Astrocyte of the spinal cord (primary cell): ENCODE measurements around the gene SRI.
A peak's percentile ranks its signal among the peaks of the same experiment; 100 is the strongest.
"Not testable (repeated sequence)": the region's sequence is repeated elsewhere in the genome, so short reads cannot be mapped to it uniquely, and the experiment has no call there.

ENCODE experiments used
- DNase-seq: peaks from one replicate; pipeline ENCODE4 v3.0.0; 2011; ENCODE audit warnings: low read depth, low spot score
- H3K4me3 ChIP-seq: 2 replicates; pipeline ENCODE4 v1.5.1; 2011; ENCODE audit warnings: low read depth, mild to moderate bottlenecking, low read length, moderate library complexity
- in situ Hi-C: cut with HindIII; loops from 2 replicates; pipeline ENCODE4 v1.10.0; 2017; ENCODE audit warnings: low sequenced_read_pairs
- TF ChIP-seq, protein P1 (sequence below): IDR thresholded peaks from 2 replicates; pipeline ENCODE4 v1.5.1; 2012; ENCODE audit warnings: low read depth, mild to moderate bottlenecking, low read length, inconsistent platforms

The SRI gene

DNA sequence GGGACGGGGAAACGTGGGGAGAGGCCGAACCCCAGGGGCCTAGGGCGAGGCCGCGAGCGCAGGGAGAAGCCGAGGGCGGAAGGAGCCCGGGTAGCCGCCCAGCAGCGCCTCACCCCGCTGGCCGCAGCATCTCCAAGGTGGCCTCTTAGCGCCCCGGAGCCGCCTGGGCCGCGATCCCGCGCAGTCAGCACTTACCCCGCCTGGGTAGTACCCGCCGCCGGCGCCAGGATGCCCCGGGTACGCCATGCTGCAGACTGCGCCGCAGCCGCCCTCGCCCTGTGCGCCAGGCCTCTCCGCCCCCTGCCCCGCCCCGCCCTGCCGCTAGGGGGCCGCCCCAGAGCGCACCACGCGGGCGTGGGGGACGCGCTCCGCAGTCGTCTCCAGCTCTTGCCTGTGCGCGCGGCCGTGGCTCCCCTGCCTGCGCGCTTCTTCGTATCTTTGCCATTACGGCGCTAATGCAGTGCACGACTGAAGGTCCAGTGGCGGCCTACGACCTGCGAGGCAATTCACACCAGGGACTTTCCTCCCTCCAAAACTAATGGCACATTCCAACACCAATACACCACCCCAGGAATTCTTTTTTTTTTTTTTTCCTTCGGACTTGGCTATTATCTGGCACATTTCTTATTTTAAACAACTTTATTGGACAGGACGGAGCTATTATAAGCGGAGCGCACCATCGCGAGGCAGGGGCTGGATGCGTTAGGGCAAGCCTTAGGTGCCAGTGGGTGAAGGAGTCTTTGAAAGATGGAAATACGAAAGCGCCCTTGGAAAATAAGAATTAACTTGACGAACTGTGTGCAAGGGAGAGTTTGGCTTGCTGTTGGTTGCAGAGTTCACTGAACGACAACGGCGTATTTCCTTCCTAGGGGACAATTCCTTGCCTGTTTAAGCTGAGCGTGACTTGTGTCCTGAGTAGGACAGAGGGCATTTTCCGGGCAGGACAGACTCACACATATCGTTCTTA, at the start of gene SRI:
Gene SRI (minus strand): TSS at position 258 of the 967 bp plus-strand sequence. CDS start 12 bp downstream, at position 246.
- peak; percentile 93 for DNase-seq
- peak within 1 kb of the TSS; percentile 88 for H3K4me3 ChIP-seq
- in situ Hi-C loops, result no loop called here
- TF ChIP-seq, protein P1, sequence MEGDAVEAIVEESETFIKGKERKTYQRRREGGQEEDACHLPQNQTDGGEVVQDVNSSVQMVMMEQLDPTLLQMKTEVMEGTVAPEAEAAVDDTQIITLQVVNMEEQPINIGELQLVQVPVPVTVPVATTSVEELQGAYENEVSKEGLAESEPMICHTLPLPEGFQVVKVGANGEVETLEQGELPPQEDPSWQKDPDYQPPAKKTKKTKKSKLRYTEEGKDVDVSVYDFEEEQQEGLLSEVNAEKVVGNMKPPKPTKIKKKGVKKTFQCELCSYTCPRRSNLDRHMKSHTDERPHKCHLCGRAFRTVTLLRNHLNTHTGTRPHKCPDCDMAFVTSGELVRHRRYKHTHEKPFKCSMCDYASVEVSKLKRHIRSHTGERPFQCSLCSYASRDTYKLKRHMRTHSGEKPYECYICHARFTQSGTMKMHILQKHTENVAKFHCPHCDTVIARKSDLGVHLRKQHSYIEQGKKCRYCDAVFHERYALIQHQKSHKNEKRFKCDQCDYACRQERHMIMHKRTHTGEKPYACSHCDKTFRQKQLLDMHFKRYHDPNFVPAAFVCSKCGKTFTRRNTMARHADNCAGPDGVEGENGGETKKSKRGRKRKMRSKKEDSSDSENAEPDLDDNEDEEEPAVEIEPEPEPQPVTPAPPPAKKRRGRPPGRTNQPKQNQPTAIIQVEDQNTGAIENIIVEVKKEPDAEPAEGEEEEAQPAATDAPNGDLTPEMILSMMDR, result peak; percentile 54

- TF ChIP-seq, protein P1, result no peak
- H3K4me3 ChIP-seq, result no peak overlapping the region
- DNase-seq, result no peak
- in situ Hi-C loops, result no loop called here
Observed at GRCh38 chr7:88269586-88269985, 49.7 kb upstream of the SRI start.

DNA sequence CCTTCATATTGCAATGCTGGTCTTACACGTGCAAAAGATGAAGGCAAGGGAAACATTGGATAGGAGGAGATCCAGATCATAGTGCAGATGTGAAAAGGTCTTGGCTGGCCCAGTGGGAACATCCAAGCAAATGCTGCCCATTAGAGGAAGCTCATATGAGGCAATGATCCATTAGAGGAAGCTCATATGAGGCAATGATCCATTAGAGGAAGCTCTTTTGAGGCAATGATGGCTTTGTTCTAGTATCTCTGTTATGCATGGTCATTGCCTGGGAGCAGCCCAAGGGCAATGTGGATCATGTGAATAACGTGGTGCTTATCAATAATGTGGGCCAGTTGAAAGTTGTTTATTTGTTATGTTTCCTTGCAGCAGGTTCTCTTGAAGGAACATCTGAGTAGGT, 49.0 kb upstream of the SRI start:
- DNase-seq, result no peak
- TF ChIP-seq, protein P1, result no peak
- in situ Hi-C loops, result no loop called here
- H3K4me3 ChIP-seq, result no peak overlapping the region

- TF ChIP-seq, protein P1, result no peak
- H3K4me3 ChIP-seq, result no peak overlapping the region
- no peak for DNase-seq
- in situ Hi-C loops, result no loop called here
Observed at GRCh38 chr7:88268051-88268450, 48.2 kb upstream of the SRI start.

DNA sequence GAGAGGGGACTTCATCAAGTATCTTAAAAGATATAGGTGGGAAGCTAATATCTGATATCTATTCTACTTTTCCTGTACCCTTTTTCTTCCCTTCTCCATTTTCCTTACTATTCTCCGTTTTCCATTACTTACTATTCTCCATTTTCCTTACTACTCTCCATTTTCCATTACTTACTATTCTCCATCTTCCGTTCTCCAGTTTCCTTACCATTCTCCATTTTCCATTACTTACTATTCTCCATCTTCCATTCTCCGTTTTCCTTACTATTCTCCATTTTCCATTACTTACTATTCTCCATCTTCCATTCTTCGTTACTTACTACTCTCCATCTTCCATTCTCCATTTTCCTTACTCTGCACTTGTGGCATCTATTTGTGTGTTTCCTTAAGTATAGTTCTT, 47.6 kb upstream of the SRI start:
- in situ Hi-C loops, result no loop called here
- no peak for DNase-seq
- no peak overlapping the region for H3K4me3 ChIP-seq
- TF ChIP-seq, protein P1, result no peak

DNA sequence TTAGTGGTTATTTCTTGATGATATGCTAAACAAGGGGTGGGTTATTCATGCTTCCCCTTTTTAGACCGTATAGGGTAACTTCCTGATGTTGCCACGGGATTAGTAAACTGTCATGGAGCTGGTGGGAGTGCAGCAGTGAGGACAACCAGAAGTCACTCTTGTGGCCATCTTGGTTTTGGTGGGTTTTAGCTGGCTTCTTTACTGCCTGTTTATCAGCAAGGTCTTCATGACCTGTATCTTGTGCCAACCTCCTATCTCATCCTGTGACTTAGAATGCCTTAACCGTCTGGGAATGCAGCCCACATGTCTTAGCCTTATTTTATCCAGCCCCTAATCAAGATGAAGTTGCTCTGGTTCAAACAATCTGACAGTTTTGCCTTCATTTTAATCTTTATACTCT, 45.1 kb upstream of the SRI start:
- DNase-seq, in situ Hi-C loops: not testable (repeated sequence)

DNA sequence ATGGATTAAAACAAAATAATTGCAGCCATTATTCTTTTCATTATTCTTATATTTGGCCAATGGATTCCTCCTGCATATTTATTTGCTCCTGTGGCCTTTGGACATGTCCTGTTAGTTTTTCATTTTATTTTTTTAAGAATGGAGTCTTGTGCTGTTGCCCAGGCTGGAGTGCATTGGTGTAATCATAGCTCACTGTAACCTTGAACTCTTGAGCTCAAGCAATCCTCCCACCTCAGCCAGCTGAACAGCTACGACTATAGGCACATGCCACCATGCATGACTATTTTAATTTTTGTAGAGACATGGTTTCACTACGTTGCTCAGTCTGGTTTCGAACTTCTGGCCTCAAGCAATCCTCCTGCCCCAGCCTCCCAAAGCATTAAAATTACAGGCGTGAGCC, 42.7 kb upstream of the SRI start:
- no peak for DNase-seq
- in situ Hi-C loops, result no loop called here
- TF ChIP-seq, protein P1, result no peak
- H3K4me3 ChIP-seq, result no peak overlapping the region

More for the DNA sequence above, 45.1 kb upstream of the SRI start:
- not testable (repeated sequence) for H3K4me3 ChIP-seq
